SIG-M5 (cell line): ENCODE measurements around the gene RBFOX2.
"Not testable (repeated sequence)": the region's sequence is repeated elsewhere in the genome, so short reads cannot be mapped to it uniquely, and the experiment has no call there.

Source experiments
- DNase-seq: peaks from one replicate; lab custom pipeline; 2025; lab: John Stamatoyannopoulos, UW

RBFOX2 gene

GRCh38 chr22:35733791-35734516, 294.7 kb downstream of the RBFOX2 start:
- no peak for DNase-seq

GRCh38 chr22:35733036-35733435, 295.6 kb downstream of the RBFOX2 start:
- DNase-seq: no peak

GRCh38 chr22:35732116-35732515, 296.5 kb downstream of the RBFOX2 start:
- no peak for DNase-seq

GRCh38 chr22:35731321-35731720, 297.3 kb downstream of the RBFOX2 start:
- no peak for DNase-seq

- DNase-seq: no peak
Measured at GRCh38 chr22:35729309-35729698, 299.3 kb downstream of the RBFOX2 start.

GRCh38 chr22:35728639-35729308, 299.9 kb downstream of the RBFOX2 start:
- DNase-seq: no peak

GRCh38 chr22:35727436-35727835, 301.2 kb downstream of the RBFOX2 start:
- DNase-seq: no peak

- no peak for DNase-seq
Measured at GRCh38 chr22:35726933-35727332, 301.7 kb downstream of the RBFOX2 start.

- DNase-seq: no peak
Measured at GRCh38 chr22:35726398-35726797, 302.2 kb downstream of the RBFOX2 start.

GRCh38 chr22:35725521-35725920, 303.1 kb downstream of the RBFOX2 start:
- no peak for DNase-seq

GRCh38 chr22:35721960-35722359, 306.7 kb downstream of the RBFOX2 start:
- no peak for DNase-seq

- DNase-seq: no peak
Measured at GRCh38 chr22:35719212-35719875, 309.3 kb downstream of the RBFOX2 start.

- no peak for DNase-seq
Measured at GRCh38 chr22:35717572-35717971, 311.1 kb downstream of the RBFOX2 start, which contains the start of gene APOL5. TSS of gene APOL5 (plus strand) at chr22:35717872. CDS start at chr22:35717872, 0 bp downstream.

- no peak for DNase-seq
Measured at GRCh38 chr22:35712672-35713071, 316.0 kb downstream of the RBFOX2 start.

- no peak for DNase-seq
Measured at GRCh38 chr22:35711336-35711735, 317.3 kb downstream of the RBFOX2 start.

GRCh38 chr22:35708917-35709316, 319.7 kb downstream of the RBFOX2 start:
- no peak for DNase-seq

GRCh38 chr22:35708453-35708852, 320.2 kb downstream of the RBFOX2 start:
- no peak for DNase-seq

- DNase-seq: no peak
Measured at GRCh38 chr22:35705141-35705540, 323.5 kb downstream of the RBFOX2 start.

- DNase-seq: no peak
Measured at GRCh38 chr22:35703861-35704584, 324.6 kb downstream of the RBFOX2 start.

- DNase-seq: not testable (repeated sequence)
Measured at GRCh38 chr22:35699852-35700251, 328.8 kb downstream of the RBFOX2 start.

GRCh38 chr22:35697142-35697541, 331.5 kb downstream of the RBFOX2 start:
- no peak for DNase-seq

GRCh38 chr22:35695202-35695601, 333.4 kb downstream of the RBFOX2 start:
- no peak for DNase-seq
